ENCODE measurements around the gene SP4.

SP4 gene

GRCh38 chr7:21463524-21463923 lies 35.6 kb downstream of the SP4 start:
- Mint-ChIP-seq H3K4me1 (peaks cover 6% of the 10 kb centered on the region), H3K36me3 (ENCODE audit: low read depth) (peaks cover 34% of the 10 kb centered on the region), H3K9me3 (peaks cover 6% of the 10 kb centered on the region), H3K27me3 (ENCODE audit: low read depth) (no peaks in the 10 kb centered on the region), H3K4me3 (no peak overlapping the region), H3K27ac (no peak overlapping the region)
- no peak for TF ChIP-seq CTCF (IDR thresholded peaks at IDR 0.05; ENCODE audit: unreplicated experiment in 3 of 3)

- Mint-ChIP-seq H3K27me3 (ENCODE audit: low read depth) (no peaks in the 10 kb centered on the region), H3K4me1 (peaks cover 6% of the 10 kb centered on the region), H3K9me3 (peaks cover 7% of the 10 kb centered on the region), H3K36me3 (ENCODE audit: low read depth) (peaks cover 10% of the 10 kb centered on the region), H3K4me3 (no peak overlapping the region), H3K27ac (no peak overlapping the region)
- no peak for TF ChIP-seq CTCF (IDR thresholded peaks at IDR 0.05; ENCODE audit: unreplicated experiment in 3 of 3)
These were observed 41.1 kb downstream of the SP4 start for GRCh38 chr7:21468969-21469368.

- peaks cover 6% of the 10 kb centered on the region for H3K4me1 Mint-ChIP-seq
- no peaks in the 10 kb centered on the region for H3K27me3 Mint-ChIP-seq (ENCODE audit: low read depth)
- H3K36me3 Mint-ChIP-seq (ENCODE audit: low read depth) = peaks cover 13% of the 10 kb centered on the region
- no peak overlapping the region for H3K27ac Mint-ChIP-seq
- no peak for TF ChIP-seq CTCF (IDR thresholded peaks at IDR 0.05; ENCODE audit: unreplicated experiment in 3 of 3)
- H3K4me3 Mint-ChIP-seq = no peak overlapping the region
- H3K9me3 Mint-ChIP-seq = peaks cover 7% of the 10 kb centered on the region
These were observed 42.0 kb downstream of the SP4 start for GRCh38 chr7:21469894-21470293.

GRCh38 chr7:21472029-21472428 lies 44.1 kb downstream of the SP4 start:
- Mint-ChIP-seq H3K4me1 (no peaks in the 10 kb centered on the region), H3K36me3 (ENCODE audit: low read depth) (peaks cover 15% of the 10 kb centered on the region), H3K27ac (no peak overlapping the region), H3K4me3 (no peak overlapping the region), H3K9me3 (peaks cover 7% of the 10 kb centered on the region), H3K27me3 (ENCODE audit: low read depth) (no peaks in the 10 kb centered on the region)
- no peak for TF ChIP-seq CTCF (IDR thresholded peaks at IDR 0.05; ENCODE audit: unreplicated experiment in 3 of 3)

- no peak for TF ChIP-seq CTCF (IDR thresholded peaks at IDR 0.05; ENCODE audit: unreplicated experiment in 3 of 3)
- Mint-ChIP-seq H3K27ac (no peak overlapping the region), H3K4me3 (no peak overlapping the region), H3K4me1 (no peaks in the 10 kb centered on the region), H3K36me3 (ENCODE audit: low read depth) (peaks cover 51% of the 10 kb centered on the region), H3K9me3 (peaks cover 7% of the 10 kb centered on the region), H3K27me3 (ENCODE audit: low read depth) (no peaks in the 10 kb centered on the region)
These were observed 48.5 kb downstream of the SP4 start for GRCh38 chr7:21476429-21476828.

GRCh38 chr7:21480693-21481403 lies 53.0 kb downstream of the SP4 start:
- H3K4me3 Mint-ChIP-seq = no peak overlapping the region
- no peaks in the 10 kb centered on the region for H3K4me1 Mint-ChIP-seq
- no peak overlapping the region for H3K27ac Mint-ChIP-seq
- H3K36me3 Mint-ChIP-seq (ENCODE audit: low read depth) = peaks cover 50% of the 10 kb centered on the region
- no peak for TF ChIP-seq CTCF (IDR thresholded peaks at IDR 0.05; ENCODE audit: unreplicated experiment in 3 of 3)
- no peaks in the 10 kb centered on the region for H3K9me3 Mint-ChIP-seq
- H3K27me3 Mint-ChIP-seq (ENCODE audit: low read depth) = no peaks in the 10 kb centered on the region
